NCI-H2171 (cell line): ENCODE measurements around the gene MEX3A.
"Not testable (repeated sequence)": the region's sequence is repeated elsewhere in the genome, so short reads cannot be mapped to it uniquely, and the experiment has no call there.

Experiments used
- DNase-seq: peaks from one replicate; lab custom pipeline; 2025; lab: John Stamatoyannopoulos, UW

Gene MEX3A

DNA sequence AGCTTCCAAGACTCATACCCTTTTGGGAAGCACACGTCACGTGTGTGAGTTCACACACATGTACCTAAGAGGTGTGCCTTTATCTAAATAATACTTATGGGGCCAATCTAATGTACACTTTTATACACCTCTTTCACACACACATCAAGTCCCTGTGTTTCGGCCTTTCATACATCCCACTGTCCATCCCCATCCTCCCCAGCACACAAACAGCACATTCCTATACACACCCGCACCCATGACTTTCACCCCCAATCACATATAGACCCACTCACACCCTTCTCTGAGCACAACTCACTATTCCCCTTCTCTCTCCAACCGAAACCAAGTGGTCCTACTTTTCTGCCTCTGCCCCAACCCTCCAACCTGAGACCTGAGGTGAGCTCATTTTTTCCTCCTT is 3.5 kb downstream of the MEX3A start:
- no peak for DNase-seq

DNA sequence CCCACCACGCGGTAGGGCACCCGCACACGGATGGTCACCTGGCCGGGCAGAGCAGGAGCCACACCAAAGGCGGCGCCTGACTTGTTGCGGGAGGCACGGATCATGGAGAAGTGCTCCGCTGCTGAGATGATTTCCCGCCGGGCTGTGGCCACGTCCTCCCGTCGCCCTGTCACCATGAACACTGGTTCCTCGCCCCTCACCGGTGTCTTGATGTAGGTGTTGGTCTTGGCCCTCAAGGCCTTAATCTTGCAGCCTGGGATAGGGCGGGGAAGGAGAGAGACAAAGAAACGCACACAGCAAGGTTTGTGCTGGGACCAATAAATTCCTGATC is 4.9 kb downstream of the MEX3A start:
- no peak for DNase-seq

DNA sequence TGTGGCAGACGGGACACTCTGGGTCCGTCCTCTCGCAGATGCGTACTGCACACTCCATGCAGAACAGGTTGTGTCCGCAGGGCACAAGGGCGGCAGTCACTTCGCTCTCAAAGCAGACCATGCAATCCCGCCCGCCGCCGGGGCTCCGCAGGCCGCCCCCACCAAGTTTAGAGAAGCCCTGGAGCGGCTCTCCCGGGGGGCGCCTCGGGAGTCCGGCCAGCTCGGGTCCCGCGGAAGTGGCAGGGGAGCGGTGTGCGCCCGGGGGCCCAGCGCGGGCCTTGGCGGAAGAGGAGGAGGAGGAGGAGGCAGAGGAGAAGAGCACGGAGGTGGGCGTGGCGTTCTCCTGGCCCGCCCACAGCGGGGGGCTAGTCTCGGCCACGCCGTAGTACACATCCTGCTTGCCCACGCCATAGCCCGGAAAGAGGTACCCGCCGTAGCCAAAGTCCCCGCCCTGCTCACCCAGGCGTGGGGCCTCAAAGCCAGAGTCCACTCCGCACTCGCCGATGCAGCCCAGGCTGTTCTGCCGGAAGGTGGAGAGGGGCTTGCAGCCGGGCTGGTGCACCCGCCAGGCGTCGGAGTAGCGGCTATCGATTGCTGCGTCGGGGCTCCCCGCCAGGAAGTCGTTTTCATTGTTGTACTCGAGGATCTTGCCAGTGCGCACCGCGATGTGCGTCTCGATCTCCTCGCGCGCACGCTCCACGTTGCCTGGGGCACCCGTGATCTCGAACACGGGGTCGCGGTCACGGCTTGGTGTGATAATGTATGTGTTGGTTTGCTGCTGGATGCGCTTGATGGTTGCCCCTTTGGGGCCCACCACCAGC is 5.4 kb downstream of the MEX3A start:
- DNase-seq, result no peak

DNA sequence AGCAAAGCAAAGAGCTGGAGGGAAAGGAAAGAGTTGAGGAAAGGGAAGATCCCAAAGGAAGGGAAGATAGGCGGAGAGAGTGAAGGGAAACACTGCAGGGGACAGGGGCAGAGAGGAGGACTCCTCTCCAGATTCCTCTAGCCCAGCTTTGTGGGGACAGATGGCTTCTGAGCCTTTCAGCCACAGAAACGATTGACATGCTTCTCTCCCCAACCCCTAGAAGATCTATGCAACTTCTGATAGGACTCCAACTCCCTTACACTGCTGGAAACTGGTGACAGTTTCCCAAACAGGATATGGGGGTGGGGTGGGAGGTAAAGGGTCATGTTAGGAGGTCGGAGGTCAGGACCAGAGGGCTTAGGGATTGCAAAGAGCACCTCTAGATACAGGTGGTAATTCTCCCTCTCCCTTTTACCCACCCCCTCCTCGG is 6.5 kb downstream of the MEX3A start:
- DNase-seq, result no peak

DNA sequence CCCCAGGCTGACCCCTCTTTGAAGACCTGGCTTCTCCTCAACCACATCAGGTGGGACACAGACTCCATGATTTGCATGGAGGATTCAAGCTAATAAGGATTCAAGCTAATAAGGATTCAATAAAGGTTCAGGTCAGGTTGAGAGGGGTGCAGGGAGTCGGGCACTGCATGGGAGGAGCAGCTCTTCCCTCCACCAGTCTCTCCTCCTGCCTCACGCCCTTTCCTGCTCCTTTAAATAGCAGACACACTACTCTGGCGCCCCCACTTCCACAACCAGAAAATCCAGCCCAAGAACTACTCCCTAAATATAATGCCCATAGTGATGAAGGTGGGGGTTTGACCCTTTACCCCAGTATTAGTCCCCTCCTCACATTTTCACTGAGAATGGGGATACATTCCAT is 7.1 kb downstream of the MEX3A start:
- DNase-seq, result no peak

DNA sequence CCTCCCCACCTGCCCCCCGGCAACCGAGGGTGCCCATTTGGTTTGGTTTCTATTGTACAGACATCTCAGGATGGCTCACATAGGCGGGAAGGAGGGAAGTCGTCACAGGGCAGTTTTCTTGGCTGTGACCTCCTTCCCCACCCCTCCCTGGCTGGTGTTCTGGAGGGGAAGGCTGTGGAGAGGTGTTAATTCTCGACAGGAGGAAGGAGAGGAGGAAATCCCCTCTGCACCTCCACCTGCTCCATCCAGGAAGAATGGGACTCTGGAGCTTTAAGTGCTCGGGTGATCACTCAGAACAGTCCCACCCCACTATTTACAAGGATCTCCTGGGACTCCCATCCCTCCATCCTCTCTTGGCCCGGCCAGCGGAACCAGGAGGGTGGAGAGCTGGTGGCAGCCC is 7.6 kb downstream of the MEX3A start:
- no peak for DNase-seq

DNA sequence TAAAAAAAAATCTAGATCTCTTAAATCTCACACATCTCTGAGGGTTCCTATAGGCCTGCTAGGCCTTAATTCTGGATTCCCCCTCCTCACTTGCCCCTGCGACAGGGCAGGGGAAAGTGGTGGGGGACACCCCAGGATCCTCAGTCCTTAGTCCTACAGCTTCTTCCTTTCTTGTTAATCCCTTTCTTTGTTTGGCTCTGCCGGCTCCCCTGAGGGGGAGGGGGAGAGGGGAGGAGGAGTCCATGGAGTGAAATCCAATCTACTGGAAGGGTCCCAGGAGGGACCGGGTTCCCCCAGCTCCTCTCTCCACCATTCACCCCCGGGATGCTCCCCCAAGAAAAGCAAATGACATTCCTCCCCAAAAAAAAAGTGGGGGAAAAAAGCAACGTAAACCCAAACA is 8.5 kb downstream of the MEX3A start:
- DNase-seq, result peak; percentile 71

DNA sequence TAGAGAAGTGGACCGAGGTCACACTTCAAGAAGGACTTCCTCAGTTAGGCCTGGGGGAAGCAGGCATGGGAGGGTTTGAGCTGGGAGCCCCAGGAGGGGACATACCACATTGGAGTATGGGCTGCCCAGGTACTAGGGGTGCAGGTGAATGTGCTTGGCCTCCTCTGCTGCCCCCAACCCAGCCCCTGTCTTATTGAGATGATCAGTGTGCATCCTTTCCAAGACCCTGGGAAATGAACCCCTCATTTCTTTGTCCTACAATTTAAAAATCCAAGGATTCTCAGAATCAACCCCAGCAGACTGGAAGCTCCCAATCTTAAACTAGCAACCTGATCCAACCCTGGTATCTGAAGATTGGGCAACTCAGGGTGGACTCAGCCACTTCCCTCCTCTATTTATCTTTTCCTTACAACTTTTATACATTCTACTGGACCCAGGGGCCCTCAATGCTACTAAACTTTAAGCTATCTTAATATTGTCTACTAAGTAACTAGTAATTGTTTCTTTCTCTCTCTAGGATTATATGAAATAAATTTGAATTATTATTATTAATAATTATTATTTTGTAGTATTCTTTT is 9.1 kb downstream of the MEX3A start:
- DNase-seq, result no peak

DNA sequence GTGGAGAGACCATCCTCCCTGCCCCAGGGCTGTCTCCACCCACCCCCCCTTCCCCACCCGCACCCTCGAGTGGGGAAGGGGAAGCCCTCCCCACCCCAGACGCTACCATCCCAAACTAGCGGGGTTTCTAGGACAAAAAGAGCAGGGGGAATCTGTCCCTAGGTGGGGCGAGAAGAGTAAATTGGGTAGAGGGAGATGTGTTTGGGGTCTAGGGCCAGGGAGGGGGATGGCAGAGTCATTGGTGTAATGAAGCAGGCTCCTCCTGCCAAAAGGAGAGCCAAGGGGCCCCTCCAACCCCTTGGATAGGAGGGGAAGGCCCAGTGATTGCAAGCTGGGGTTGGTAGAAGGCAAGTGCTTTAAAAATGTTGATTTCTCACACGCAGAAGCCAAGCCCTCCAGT is 10.0 kb downstream of the MEX3A start:
- no peak for DNase-seq

DNA sequence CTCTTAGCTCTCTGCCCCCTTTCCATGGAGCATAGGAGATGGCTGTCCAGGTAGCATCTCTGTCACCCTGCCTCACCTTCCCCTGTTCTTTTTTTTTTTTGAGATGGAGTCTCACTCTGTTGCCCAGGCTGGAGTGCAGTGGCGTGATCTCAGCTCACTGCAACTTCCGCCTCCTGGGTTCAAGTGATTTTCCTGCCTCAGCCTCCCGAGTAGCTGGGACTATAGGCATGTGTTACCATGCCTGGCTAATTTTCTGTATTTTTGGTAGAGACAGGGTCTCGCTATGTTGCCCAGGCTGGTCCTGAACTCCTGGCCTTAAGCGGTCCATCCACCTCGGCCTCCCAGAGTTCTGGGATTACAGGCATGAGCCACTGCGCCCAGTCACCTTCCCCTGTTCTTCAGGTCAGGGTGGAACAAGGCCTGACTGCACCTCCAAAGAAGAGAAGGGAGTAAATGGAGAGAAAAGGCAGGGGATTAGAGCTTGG is 10.9 kb downstream of the MEX3A start:
- DNase-seq, result not testable (repeated sequence)

DNA sequence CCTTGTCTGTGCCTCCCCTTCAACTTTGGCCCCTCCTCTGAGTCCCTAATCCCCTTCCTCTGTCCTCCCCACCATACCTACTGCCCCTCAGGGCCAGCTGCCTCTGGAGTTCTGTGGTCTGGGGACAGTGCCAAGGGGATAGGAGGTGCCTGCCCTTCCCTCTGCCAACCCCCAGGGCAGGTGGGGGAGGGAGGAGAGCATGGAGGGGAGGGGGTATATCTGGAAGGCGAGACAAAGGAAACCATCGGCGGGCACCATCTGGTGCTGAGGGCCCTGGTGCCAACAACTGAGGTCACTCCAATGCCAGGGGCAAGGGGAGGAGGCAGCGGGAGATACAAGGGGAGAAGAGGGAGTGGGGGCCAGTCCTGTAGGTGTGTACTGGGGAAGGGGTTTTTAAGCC is 11.7 kb downstream of the MEX3A start:
- peak; percentile 81 for DNase-seq

DNA sequence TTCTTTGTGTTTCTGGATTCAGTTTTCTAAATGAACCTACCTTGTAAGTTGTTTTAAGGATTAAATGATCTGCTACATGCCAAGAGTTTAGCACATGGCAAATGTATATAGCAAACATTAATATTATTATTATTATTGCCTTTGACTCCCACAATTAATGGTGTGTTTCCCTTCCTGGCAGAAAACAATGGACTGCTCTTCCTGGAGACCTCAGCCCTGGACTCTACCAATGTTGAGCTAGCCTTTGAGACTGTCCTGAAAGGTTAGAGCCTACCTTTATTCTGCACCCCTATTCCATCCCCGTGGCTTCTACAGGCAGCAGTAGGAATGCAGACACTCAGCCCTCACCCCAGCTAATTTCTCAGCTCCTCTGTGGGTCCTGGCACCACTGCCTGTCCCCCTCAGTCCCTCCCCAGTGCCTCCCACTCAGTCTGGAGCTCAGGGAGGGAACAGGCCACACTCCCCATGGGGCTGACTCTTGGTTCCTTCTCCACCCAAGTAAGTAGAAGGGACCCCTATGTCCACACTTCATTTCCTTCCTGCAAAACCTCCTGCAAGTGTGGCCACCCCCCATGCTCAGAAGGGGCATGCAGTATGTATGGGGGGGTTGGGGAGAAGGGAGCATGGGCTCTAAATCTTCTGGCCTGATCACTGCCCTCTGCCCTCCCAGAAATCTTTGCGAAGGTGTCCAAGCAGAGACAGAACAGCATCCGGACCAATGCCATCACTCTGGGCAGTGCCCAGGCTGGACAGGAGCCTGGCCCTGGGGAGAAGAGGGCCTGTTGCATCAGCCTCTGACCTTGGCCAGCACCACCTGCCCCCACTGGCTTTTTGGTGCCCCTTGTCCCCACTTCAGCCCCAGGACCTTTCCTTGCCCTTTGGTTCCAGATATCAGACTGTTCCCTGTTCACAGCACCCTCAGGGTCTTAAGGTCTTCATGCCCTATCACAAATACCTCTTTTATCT is 12.5 kb downstream of the MEX3A start:
- no peak for DNase-seq

DNA sequence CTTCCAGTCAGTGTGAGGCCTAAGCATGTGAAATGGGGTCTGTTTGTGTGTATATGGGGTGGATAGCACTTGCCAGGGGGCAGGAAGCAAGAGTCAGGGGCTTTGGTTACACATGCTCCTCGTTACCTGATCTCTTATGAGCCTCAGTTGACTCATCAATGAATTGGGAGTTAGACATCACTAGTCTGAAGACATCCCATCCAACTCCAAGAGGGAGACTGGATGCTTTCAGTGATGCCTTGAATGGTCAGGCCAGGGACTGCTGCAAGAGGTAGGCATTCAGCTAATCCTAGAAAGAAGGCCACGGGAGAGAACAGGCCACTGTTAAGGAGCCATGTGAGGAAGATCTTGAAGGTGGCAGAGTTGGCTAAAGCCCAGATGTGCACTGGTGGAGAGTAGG is 15.0 kb downstream of the MEX3A start:
- DNase-seq, result no peak

DNA sequence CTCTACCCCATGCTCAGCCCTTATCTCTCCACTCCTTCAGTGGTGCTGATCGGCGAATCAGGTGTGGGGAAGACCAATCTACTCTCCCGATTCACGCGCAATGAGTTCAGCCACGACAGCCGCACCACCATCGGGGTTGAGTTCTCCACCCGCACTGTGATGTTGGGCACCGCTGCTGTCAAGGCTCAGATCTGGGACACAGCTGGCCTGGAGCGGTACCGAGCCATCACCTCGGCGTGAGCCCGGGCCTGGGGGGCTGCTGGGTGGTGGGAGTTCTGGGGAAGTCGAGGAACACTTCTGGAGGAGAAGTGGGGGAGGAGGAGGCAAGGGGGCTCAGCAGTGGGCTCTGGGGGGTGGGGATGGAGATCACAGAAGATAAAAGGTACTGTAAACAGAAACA is 16.4 kb downstream of the MEX3A start:
- no peak for DNase-seq

DNA sequence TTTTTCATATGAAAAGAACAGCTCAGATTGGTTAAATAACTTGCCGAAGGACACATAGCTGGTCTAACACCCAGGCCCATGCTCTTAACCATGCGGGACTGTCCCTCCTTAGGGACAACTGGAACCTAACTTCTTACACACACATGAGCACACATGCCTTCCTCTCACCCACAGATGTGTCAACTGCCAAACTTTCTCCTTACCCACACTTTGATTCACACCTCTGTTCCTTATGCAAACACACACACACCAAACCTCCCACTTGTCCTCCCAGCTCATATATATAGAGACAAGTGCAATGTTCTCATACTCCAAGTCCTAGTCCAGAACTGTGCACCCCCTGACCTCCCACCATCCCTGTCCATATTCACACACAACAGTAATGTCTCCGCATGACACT is 17.1 kb downstream of the MEX3A start:
- DNase-seq, result no peak

DNA sequence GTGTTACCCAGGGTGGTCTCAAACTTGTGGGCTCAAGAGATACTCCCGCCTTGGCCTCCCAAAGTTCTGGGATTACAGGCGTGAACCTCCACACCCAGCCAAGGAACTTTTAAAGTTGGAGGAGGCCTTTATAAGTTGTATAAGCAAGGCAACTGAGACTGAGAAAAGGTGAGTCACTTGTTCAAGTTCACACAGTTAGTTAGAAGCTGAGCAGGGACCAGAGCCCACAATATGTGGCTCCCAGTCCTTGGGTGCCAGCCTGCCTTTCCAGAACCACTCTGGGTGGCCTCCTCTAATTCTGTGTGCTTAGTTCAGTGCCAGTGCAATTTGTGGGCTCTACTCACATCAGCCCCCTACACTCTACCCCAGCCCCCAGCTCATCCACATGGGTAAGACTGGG is 17.6 kb downstream of the MEX3A start:
- DNase-seq, result no peak

DNA sequence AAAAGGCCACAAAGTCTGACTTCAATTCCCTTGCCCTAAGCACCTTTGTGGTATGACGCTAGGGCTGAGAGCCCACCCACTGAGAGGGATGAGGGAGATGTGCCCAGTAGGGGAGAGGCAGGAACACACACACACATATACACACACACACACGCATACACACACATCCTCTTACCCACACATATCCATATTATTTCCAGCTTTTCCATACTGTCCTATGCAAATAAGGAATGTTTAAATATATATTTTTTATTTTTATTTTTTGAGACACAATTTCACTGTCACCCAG is 18.3 kb downstream of the MEX3A start:
- no peak for DNase-seq

DNA sequence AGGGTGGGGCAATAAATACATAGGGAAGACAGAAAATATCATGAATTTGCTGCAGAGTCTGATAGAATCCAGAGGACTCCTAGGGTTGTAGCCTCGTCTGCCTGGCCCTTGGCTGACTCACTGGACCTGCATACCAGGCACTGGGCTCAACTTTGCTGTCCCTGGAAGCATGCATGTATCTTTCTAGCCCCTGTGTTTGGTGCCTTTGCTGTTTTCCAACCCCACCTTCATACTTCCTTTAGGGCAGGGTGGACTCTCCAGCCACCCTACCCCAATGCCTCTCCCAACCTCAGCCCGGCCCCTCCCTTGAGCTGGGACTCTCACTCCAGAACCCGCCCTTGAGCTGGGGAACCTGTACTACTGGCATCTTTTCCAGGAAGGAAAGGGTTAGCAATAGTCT is 20.1 kb downstream of the MEX3A start:
- no peak for DNase-seq

DNA sequence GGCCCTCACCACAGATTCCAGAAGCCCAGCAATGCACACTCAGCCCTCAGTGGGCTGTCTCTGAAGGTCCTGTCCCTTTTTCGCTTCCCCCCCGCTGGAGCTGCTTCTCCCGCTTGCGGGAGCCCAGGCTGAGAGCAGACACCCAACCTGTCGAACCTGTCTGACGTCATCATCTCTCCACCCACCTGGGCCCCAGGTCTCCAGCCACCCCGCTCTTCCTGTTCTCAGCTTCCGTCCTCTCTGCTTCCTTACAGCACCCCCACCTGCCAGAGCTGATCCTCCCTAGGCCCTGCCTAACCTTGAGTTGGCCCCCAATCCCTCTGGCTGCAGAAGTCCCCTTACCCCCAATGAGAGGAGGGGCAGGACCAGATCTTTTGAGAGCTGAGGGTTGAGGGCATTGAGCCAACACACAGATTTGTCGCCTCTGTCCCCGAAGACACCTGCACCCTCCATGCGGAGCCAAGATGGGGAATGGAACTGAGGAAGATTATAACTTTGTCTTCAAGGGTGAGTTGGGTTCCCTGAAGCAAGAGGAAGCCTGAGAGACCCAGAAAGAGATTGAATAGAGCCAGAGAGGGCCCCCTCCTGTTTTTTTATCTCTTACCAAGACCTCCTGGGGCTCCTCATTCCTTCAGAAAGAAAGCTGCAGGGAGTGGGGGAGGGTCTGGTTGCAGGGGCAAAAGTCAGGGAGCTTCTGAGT is 21.2 kb downstream of the MEX3A start, which contains the start of gene RAB25:
RAB25 (plus strand) TSS at position 224 of the 700 bp plus-strand sequence; CDS start at position 465, 241 bp downstream.
- peak; percentile 68 for DNase-seq

DNA sequence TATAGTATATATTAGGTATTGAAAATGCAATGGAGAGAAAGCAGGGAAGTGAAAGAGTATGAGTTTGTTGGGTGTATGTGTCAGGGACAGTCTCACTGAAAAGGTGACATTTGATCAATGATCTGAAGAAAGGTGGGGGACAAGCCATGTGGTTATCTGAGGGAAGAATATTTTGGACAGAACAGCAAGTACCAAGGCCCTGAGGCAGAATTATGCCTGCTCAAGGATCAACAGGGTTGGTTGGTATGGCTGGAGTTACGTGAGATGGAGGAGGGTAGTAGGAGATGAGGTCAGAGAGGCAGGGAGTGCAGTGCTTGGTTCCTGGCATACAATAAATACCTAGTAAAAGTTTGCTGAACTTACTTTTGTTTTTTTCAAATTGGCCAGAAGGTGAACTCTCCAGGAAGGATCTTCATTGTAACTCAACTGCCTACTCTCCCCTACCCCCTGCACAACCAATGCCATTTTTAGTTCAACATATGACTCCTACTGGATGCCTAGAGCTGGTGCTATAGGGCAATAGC is 25.9 kb downstream of the MEX3A start:
- no peak for DNase-seq

DNA sequence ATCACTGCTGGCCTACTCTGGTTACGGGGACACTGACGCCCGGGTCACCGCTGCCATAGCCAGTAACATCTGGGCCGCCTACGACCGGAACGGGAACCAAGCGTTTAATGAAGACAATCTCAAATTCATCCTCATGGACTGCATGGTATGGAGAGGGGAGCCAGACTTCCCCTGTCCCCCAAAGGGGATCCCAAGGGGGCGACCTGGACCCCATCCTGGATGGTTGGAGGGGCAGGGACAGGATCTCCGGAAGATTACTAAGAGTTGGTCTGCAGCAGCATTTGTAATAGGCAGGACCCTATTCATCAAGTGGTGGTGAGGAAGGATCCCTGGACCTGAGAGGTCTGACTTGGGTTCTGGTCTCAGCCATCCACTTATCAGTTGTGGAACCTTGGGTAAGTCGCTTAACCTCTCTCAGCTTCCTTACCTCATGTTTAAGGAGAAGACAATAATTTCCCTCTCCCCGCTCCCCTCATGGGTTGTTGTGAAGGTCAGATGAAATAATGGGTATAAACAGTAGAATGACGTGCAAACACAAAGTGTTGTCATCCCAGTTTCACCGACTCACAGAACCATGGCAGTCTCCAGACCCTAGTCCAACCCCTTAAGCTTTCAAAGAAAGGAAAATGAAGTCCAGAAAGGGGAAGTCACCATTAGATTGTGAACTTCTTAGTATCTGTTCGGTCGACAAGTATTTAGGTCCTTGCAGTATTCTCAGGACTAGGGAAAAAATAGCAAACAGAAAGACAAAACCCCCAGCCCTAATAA is 26.8 kb downstream of the MEX3A start:
- DNase-seq, result no peak
